HCT116 (cell line): Measurements from ENCODE around the gene HRH2. TPM values are rescaled to one million over a fixed set of nuclear protein-coding genes. Genes with fewer than 3 reads are reported as not detected.

Source experiments
- ATAC-seq: fragments of 200-7000 bp; cut with Tn5 transposase; 2 replicates; pipeline ENCODE4 v1.9.1; 2020; ENCODE audit warnings: mild to moderate bottlenecking, moderate library complexity
- BruUV-seq: library from RNA; stranded (reverse); fragments of 400-500 nt; replicated peaks from 2 replicates; lab custom pipeline; 2021; lab: Mats Ljungman, UMichigan
- CTCF ChIA-PET: fragments of 300-600 bp; sonication (Branson Sonifier 250); formaldehyde crosslinking; loops from one replicate; lab custom pipeline; 2021; ENCODE audit warnings: antibody characterized with exemption; lab: Charles Lee
- POLR2A ChIA-PET: fragments of 300-600, 350-600 bp; sonication (Branson Sonifier 250); formaldehyde crosslinking; loops from one replicate; lab custom pipeline; 2021; ENCODE audit warnings: antibody characterized with exemption; lab: Charles Lee
- RAD21 ChIA-PET, 2 experiments: fragments of 300-600 bp; sonication (Branson Sonifier 250); formaldehyde crosslinking; loops; one replicate each; lab custom pipeline; 2023; ENCODE audit warnings: low total read pairs in 2 of 2; ENCODE audit not compliant: uncharacterized antibody in 2 of 2, unreplicated experiment in 2 of 2, low non-redundant PET in 1 of 2; lab: Charles Lee
- DNase-seq: peaks from one replicate; pipeline ENCODE4 v3.0.0-alpha.2; 2010; ENCODE audit warnings: low read depth, low spot score
- H2AFZ ChIP-seq: fragments of 200-600 bp; shearing (Covaris generic), sonication (generic); 2 replicates; pipeline ENCODE4 v1.6.1; 2017; ENCODE audit warnings: low read depth, mixed run types, mixed read lengths, antibody characterized with exemption, low read length; ENCODE audit not compliant: poor library complexity, severe bottlenecking
- H3K27ac ChIP-seq: 2 replicates; pipeline ENCODE4 v1.5.1; 2012; ENCODE audit warnings: low read depth, low read length
- H3K27me3 ChIP-seq: fragments of 200-600 bp; sonication (generic); 2 replicates; pipeline ENCODE4 v1.6.1; 2016; ENCODE audit warnings: mixed run types, low read length, mixed read lengths; ENCODE audit not compliant: insufficient read depth
- H3K36me3 ChIP-seq, 2 experiments: fragments of 200-500 bp in 1 of 2; fragments of 200-600 bp in 1 of 2; sonication (Bioruptor generic) in 1 of 2; sonication (generic) in 1 of 2; 2 replicates each; pipeline versions ENCODE4 v1.5.1 to v1.6.1; 2014 to 2016; ENCODE audit warnings: low read length in 2 of 2, inconsistent platforms in 1 of 2, mixed read lengths in 1 of 2, mixed run types in 1 of 2; ENCODE audit not compliant: insufficient read depth in 2 of 2, control insufficient read depth in 1 of 2
- H3K4me1 ChIP-seq, 2 experiments: fragments of 200-600 bp in 1 of 2; sonication (generic) in 1 of 2; 2 replicates each; pipeline versions ENCODE4 v1.5.1 to v1.6.1; 2012 to 2017; ENCODE audit warnings: low read length in 2 of 2, inconsistent platforms in 1 of 2, mild to moderate bottlenecking in 1 of 2, mixed read lengths in 1 of 2, mixed run types in 1 of 2, moderate library complexity in 1 of 2; ENCODE audit not compliant: insufficient read depth in 2 of 2, control insufficient read depth in 1 of 2
- H3K4me2 ChIP-seq: fragments of 200-600 bp; sonication (generic); 2 replicates; pipeline ENCODE4 v1.6.1; 2017; ENCODE audit warnings: mixed run types, low read length, mixed read lengths
- H3K4me3 ChIP-seq, 2 experiments: fragments of 200-600 bp in 1 of 2; sonication (generic) in 1 of 2; replicated peaks in 1 of 2; 2 replicates each; pipeline ENCODE4 v1.5.1; 2011 to 2016; ENCODE audit warnings: low read length in 2 of 2, control low read depth in 1 of 2, low read depth in 1 of 2, mild to moderate bottlenecking in 1 of 2, mixed read lengths in 1 of 2, mixed run types in 1 of 2
- H3K79me2 ChIP-seq: fragments of 200-600 bp; sonication (generic); 2 replicates; pipeline ENCODE4 v1.6.1; 2017; ENCODE audit warnings: mild to moderate bottlenecking, mixed run types, low read length, moderate library complexity, mixed read lengths; ENCODE audit not compliant: insufficient read depth
- H3K9ac ChIP-seq: fragments of 200-600 bp; sonication (generic); 2 replicates; pipeline ENCODE4 v1.6.1; 2016; ENCODE audit warnings: low read length, mixed read lengths
- H3K9me2 ChIP-seq: fragments of 200-600 bp; sonication (generic), shearing (Covaris generic); 2 replicates; pipeline ENCODE4 v1.6.1; 2017; ENCODE audit warnings: mixed run types, mild to moderate bottlenecking, moderate library complexity; ENCODE audit not compliant: insufficient read depth
- H3K9me3 ChIP-seq, 2 experiments: fragments of 200-500 bp in 1 of 2; fragments of 200-600 bp in 1 of 2; sonication (Bioruptor generic) in 1 of 2; sonication (generic) in 1 of 2; 2 replicates each; pipeline ENCODE4 v1.6.1; 2014 to 2017; ENCODE audit warnings: low read length in 2 of 2, mixed read lengths in 2 of 2, inconsistent platforms in 1 of 2, low read depth in 1 of 2, mild to moderate bottlenecking in 1 of 2, mixed run types in 1 of 2, moderate library complexity in 1 of 2; ENCODE audit not compliant: control insufficient read depth in 1 of 2, insufficient read depth in 1 of 2
- H4K20me1 ChIP-seq: fragments of 200-600 bp; sonication (generic), shearing (Covaris generic); 2 replicates; pipeline ENCODE4 v1.6.1; 2017; ENCODE audit warnings: mixed run types, mild to moderate bottlenecking, moderate library complexity; ENCODE audit not compliant: insufficient read depth
- CEBPB ChIP-seq: IDR thresholded peaks from 2 replicates; pipeline ENCODE4 v1.6.1; 2012; ENCODE audit warnings: low read depth
- ELF1 ChIP-seq: IDR thresholded peaks from 2 replicates; pipeline ENCODE4 v1.6.1; 2012; ENCODE audit warnings: low read depth, borderline replicate concordance
- POLR2A ChIP-seq: IDR thresholded peaks from 2 replicates; pipeline ENCODE4 v1.7.0; 2011; ENCODE audit warnings: borderline replicate concordance; ENCODE audit not compliant: insufficient read depth, insufficient read length; ENCODE audit errors: extremely low read depth
- POLR2AphosphoS5 ChIP-seq: IDR thresholded peaks from 2 replicates; pipeline ENCODE4 v1.6.1; 2011; ENCODE audit warnings: mild to moderate bottlenecking, low read depth, low read length, moderate library complexity
- RAD21 ChIP-seq: IDR thresholded peaks from 2 replicates; pipeline ENCODE4 v1.6.1; 2012; ENCODE audit warnings: low read depth, mild to moderate bottlenecking
- SP1 ChIP-seq: IDR thresholded peaks from 2 replicates; pipeline ENCODE4 v1.6.1; 2012; ENCODE audit warnings: low read depth
- SRF ChIP-seq: IDR thresholded peaks from 2 replicates; pipeline ENCODE4 v1.6.1; 2012; ENCODE audit warnings: low read depth
- TCF7L2 ChIP-seq: IDR thresholded peaks from 2 replicates; pipeline ENCODE4 v1.7.0; 2011; ENCODE audit warnings: borderline replicate concordance, inconsistent platforms; ENCODE audit not compliant: insufficient read depth, insufficient read length; ENCODE audit errors: extremely low read depth
- intact Hi-C: fragments of 100-400 bp; cut with micrococcal nuclease; formaldehyde crosslinking; loops from 2 replicates; pipeline ENCODE4 v1.10.0; 2022
- total RNA-seq: library from RNA; stranded (reverse); gene quantifications from one replicate; pipeline ENCODE4 v1.2.1, GENCODE V29; 2021; ENCODE audit not compliant: unreplicated experiment
- TF ChIP-seq, protein P1 (sequence below), 3 experiments: fragments of 200-600 bp in 1 of 3; sonication (generic) in 1 of 3; IDR thresholded peaks in 2 of 3; conservative IDR thresholded peaks in 1 of 3; 2 replicates each; pipeline ENCODE4 v1.5.1; 2012 to 2017; ENCODE audit warnings: low read depth in 2 of 3, low read length in 2 of 3, antibody characterized with exemption in 1 of 3, borderline replicate concordance in 1 of 3, control low read depth in 1 of 3, mild to moderate bottlenecking in 1 of 3, mixed read lengths in 1 of 3, mixed run types in 1 of 3, moderate library complexity in 1 of 3; ENCODE audit not compliant: insufficient read depth in 1 of 3
- TF ChIP-seq, protein P2 (sequence below): IDR thresholded peaks from 2 replicates; pipeline ENCODE4 v1.6.1; 2012
- TF ChIP-seq, protein P3 (sequence below): IDR thresholded peaks from 2 replicates; pipeline ENCODE4 v1.6.1; 2012; ENCODE audit warnings: low read depth

HRH2 gene
- total RNA-seq, 1 experiment from 2014 or later = 0.12 TPM

DNA sequence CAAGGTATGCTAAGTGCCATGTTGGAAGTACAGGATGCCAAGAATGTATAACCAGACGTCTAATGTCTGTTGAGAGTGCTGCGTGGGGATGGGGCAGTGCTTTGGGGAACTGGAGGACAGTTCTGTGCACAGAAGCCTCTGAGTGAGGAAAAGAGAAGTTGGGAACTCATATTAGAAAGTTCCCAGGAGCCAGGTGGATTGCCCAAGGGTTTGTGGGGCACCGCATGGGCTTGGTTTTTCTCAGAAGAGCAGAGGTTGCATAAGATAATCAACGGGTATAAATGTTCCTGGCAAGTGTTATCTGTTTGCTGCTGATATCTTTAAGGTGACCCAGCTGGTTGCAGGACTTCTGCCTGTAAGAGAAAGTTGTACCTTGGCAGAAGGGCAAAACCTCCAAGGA is 13.1 kb downstream of the HRH2 start:
- BruUV-seq = no TSS peak
- ChIA-PET CTCF (no interaction called here), RAD21 (no interaction called here), POLR2A (no interaction called here)
- Histone ChIP-seq H3K27ac (no peak overlapping the region), H3K4me1 (no peaks in the 10 kb centered on the region), H3K79me2 (no peaks in the 10 kb centered on the region), H3K9me3 (no peaks in the 10 kb centered on the region), H3K9me2 (no peaks in the 10 kb centered on the region), H3K4me3 (no peak overlapping the region), H3K9ac (no peak overlapping the region), H3K36me3 (no peaks in the 10 kb centered on the region), H2AFZ (no peak overlapping the region), H4K20me1 (no peaks in the 10 kb centered on the region), H3K4me2 (no peak overlapping the region), H3K27me3 (peaks cover 36% of the 10 kb centered on the region)
- ATAC-seq (no peak), DNase-seq (no peak)
- intact Hi-C loops = no loop called here
- TF ChIP-seq TCF7L2 = no peak
- no peak for TF ChIP-seq POLR2A
- TF ChIP-seq CEBPB = no peak
- TF ChIP-seq SP1 = no peak
- TF ChIP-seq RAD21 = no peak
- no peak for TF ChIP-seq ELF1
- TF ChIP-seq, protein P1, sequence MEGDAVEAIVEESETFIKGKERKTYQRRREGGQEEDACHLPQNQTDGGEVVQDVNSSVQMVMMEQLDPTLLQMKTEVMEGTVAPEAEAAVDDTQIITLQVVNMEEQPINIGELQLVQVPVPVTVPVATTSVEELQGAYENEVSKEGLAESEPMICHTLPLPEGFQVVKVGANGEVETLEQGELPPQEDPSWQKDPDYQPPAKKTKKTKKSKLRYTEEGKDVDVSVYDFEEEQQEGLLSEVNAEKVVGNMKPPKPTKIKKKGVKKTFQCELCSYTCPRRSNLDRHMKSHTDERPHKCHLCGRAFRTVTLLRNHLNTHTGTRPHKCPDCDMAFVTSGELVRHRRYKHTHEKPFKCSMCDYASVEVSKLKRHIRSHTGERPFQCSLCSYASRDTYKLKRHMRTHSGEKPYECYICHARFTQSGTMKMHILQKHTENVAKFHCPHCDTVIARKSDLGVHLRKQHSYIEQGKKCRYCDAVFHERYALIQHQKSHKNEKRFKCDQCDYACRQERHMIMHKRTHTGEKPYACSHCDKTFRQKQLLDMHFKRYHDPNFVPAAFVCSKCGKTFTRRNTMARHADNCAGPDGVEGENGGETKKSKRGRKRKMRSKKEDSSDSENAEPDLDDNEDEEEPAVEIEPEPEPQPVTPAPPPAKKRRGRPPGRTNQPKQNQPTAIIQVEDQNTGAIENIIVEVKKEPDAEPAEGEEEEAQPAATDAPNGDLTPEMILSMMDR (IDR thresholded peaks at IDR 0.05 in 2 of 3, conservative IDR thresholded peaks at IDR 0.05 in 1 of 3; ENCODE audit: borderline replicate concordance in 1 of 3, insufficient read depth in 1 of 3, low read depth in 2 of 3, low read length in 2 of 3) = no peak
- no peak for TF ChIP-seq SRF

GRCh38 chr5:175672976-175673648 is 15.2 kb downstream of the HRH2 start:
- Histone ChIP-seq H3K4me1 (no peaks in the 10 kb centered on the region), H2AFZ (no peak overlapping the region), H3K4me3 (no peak overlapping the region), H3K79me2 (no peaks in the 10 kb centered on the region), H3K27ac (no peak overlapping the region), H3K27me3 (peaks cover 39% of the 10 kb centered on the region), H4K20me1 (no peaks in the 10 kb centered on the region), H3K9me3 (no peaks in the 10 kb centered on the region), H3K9ac (no peak overlapping the region), H3K4me2 (no peak overlapping the region), H3K36me3 (no peaks in the 10 kb centered on the region), H3K9me2 (no peaks in the 10 kb centered on the region)
- intact Hi-C loops = no loop called here
- BruUV-seq = no TSS peak
- RAD21 ChIA-PET = no interaction called here
- ATAC-seq (no peak), DNase-seq (no peak)
- CTCF ChIA-PET = no interaction called here
- POLR2A ChIA-PET = no interaction called here
- TF ChIP-seq, protein P1 (IDR thresholded peaks at IDR 0.05 in 2 of 3, conservative IDR thresholded peaks at IDR 0.05 in 1 of 3; ENCODE audit: borderline replicate concordance in 1 of 3, insufficient read depth in 1 of 3, low read depth in 2 of 3, low read length in 2 of 3) = no peak
- TF ChIP-seq SP1 (no peak), POLR2AphosphoS5 (no peak), POLR2A (no peak)
- TF ChIP-seq, protein P2, sequence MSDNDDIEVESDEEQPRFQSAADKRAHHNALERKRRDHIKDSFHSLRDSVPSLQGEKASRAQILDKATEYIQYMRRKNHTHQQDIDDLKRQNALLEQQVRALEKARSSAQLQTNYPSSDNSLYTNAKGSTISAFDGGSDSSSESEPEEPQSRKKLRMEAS = no peak
- TF ChIP-seq, protein P3, sequence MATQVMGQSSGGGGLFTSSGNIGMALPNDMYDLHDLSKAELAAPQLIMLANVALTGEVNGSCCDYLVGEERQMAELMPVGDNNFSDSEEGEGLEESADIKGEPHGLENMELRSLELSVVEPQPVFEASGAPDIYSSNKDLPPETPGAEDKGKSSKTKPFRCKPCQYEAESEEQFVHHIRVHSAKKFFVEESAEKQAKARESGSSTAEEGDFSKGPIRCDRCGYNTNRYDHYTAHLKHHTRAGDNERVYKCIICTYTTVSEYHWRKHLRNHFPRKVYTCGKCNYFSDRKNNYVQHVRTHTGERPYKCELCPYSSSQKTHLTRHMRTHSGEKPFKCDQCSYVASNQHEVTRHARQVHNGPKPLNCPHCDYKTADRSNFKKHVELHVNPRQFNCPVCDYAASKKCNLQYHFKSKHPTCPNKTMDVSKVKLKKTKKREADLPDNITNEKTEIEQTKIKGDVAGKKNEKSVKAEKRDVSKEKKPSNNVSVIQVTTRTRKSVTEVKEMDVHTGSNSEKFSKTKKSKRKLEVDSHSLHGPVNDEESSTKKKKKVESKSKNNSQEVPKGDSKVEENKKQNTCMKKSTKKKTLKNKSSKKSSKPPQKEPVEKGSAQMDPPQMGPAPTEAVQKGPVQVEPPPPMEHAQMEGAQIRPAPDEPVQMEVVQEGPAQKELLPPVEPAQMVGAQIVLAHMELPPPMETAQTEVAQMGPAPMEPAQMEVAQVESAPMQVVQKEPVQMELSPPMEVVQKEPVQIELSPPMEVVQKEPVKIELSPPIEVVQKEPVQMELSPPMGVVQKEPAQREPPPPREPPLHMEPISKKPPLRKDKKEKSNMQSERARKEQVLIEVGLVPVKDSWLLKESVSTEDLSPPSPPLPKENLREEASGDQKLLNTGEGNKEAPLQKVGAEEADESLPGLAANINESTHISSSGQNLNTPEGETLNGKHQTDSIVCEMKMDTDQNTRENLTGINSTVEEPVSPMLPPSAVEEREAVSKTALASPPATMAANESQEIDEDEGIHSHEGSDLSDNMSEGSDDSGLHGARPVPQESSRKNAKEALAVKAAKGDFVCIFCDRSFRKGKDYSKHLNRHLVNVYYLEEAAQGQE = no peak
